Measurements from ENCODE around the gene SUCO. TPM values are rescaled to one million over a fixed set of nuclear protein-coding genes. Genes with fewer than 3 reads are reported as not detected.
"Not testable (repeated sequence)": the region's sequence is repeated elsewhere in the genome, so short reads cannot be mapped to it uniquely, and the experiment has no call there.

SUCO gene
- total RNA-seq, 1 donor from 2014 or later: 38.3 TPM

GRCh38 chr1:172616195-172616594 is 83.2 kb downstream of the SUCO start:
- Histone ChIP-seq H3K4me1 (no peaks in the 10 kb centered on the region), H3K36me3 (no peaks in the 10 kb centered on the region), H3K9me3 (peaks cover 9% of the 10 kb centered on the region), H3K4me3 (no peak overlapping the region), H3K27ac (no peak overlapping the region), H3K27me3 (no peaks in the 10 kb centered on the region)
- no peak for TF ChIP-seq CTCF (IDR thresholded peaks at IDR 0.05)
- no peak for TF ChIP-seq POLR2A (IDR thresholded peaks at IDR 0.05)
- TF ChIP-seq POLR2AphosphoS5 (IDR thresholded peaks at IDR 0.05; ENCODE audit: insufficient read depth in 1 of 2, low read depth in 1 of 2): no peak
- intact Hi-C loops (cut with DNase I): no loop called here
- DNase-seq (ENCODE audit: extremely low spot score in 2 of 2): no peak

GRCh38 chr1:172616636-172617035 is 83.7 kb downstream of the SUCO start:
- Histone ChIP-seq H3K9me3 (peaks cover 9% of the 10 kb centered on the region), H3K36me3 (no peaks in the 10 kb centered on the region), H3K27ac (no peak overlapping the region), H3K4me3 (no peak overlapping the region), H3K27me3 (no peaks in the 10 kb centered on the region), H3K4me1 (no peaks in the 10 kb centered on the region)
- no peak for DNase-seq (ENCODE audit: extremely low spot score in 2 of 2)
- intact Hi-C loops (cut with DNase I): no loop called here
- TF ChIP-seq CTCF (IDR thresholded peaks at IDR 0.05) (no peak), POLR2AphosphoS5 (IDR thresholded peaks at IDR 0.05; ENCODE audit: insufficient read depth in 1 of 2, low read depth in 1 of 2) (no peak), POLR2A (IDR thresholded peaks at IDR 0.05) (no peak)

- intact Hi-C loops (cut with DNase I); H3K36me3 ChIP-seq; H3K4me3 ChIP-seq; H3K27ac ChIP-seq; H3K4me1 ChIP-seq; H3K27me3 ChIP-seq; DNase-seq (ENCODE audit: extremely low spot score in 2 of 2); H3K9me3 ChIP-seq: not testable (repeated sequence)
Measured at GRCh38 chr1:172620603-172621002, 87.7 kb downstream of the SUCO start.

- H3K27ac ChIP-seq: no peak overlapping the region
- TF ChIP-seq POLR2A (IDR thresholded peaks at IDR 0.05): no peak
- no peak for TF ChIP-seq POLR2AphosphoS5 (IDR thresholded peaks at IDR 0.05; ENCODE audit: insufficient read depth in 1 of 2, low read depth in 1 of 2)
- TF ChIP-seq CTCF (IDR thresholded peaks at IDR 0.05): no peak
- no peaks in the 10 kb centered on the region for H3K4me1 ChIP-seq
- no peaks in the 10 kb centered on the region for H3K36me3 ChIP-seq
- H3K9me3 ChIP-seq: peaks cover 9% of the 10 kb centered on the region
- no peaks in the 10 kb centered on the region for H3K27me3 ChIP-seq
- no peak overlapping the region for H3K4me3 ChIP-seq
- no peak for DNase-seq (ENCODE audit: extremely low spot score in 2 of 2)
- intact Hi-C loops (cut with DNase I): no loop called here
Measured at GRCh38 chr1:172622541-172622940, 89.6 kb downstream of the SUCO start.

GRCh38 chr1:172623748-172624147 is 90.8 kb downstream of the SUCO start:
- no peak for DNase-seq (ENCODE audit: extremely low spot score in 2 of 2)
- H3K4me1 ChIP-seq: no peaks in the 10 kb centered on the region
- H3K4me3 ChIP-seq: no peak overlapping the region
- TF ChIP-seq POLR2A (IDR thresholded peaks at IDR 0.05) (no peak), POLR2AphosphoS5 (IDR thresholded peaks at IDR 0.05; ENCODE audit: insufficient read depth in 1 of 2, low read depth in 1 of 2) (no peak), CTCF (IDR thresholded peaks at IDR 0.05) (no peak)
- no peaks in the 10 kb centered on the region for H3K27me3 ChIP-seq
- no peaks in the 10 kb centered on the region for H3K36me3 ChIP-seq
- H3K9me3 ChIP-seq: peaks cover 9% of the 10 kb centered on the region
- intact Hi-C loops (cut with DNase I): no loop called here
- no peak overlapping the region for H3K27ac ChIP-seq

GRCh38 chr1:172626845-172627244 is 93.9 kb downstream of the SUCO start:
- Histone ChIP-seq H3K36me3 (no peaks in the 10 kb centered on the region), H3K9me3 (no peaks in the 10 kb centered on the region), H3K4me1 (no peaks in the 10 kb centered on the region), H3K27ac (no peak overlapping the region), H3K4me3 (no peak overlapping the region), H3K27me3 (no peaks in the 10 kb centered on the region)
- TF ChIP-seq CTCF (IDR thresholded peaks at IDR 0.05): no peak
- intact Hi-C loops (cut with DNase I): no loop called here
- DNase-seq (ENCODE audit: extremely low spot score in 2 of 2): no peak

Data from vagina (tissue), 2 donors.